ENCODE measurements around the gene NRIP3.

NRIP3 gene

GRCh38 chr11:9003573-9004182 lies at the start of gene NRIP3:
Gene NRIP3 (minus strand): TSS chr11:9004001. CDS start chr11:9003935, 66 bp downstream.
- ATAC-seq = peak; percentile 42 to 47

- ATAC-seq = no peak
Measured at GRCh38 chr11:9052316-9052715, 48.5 kb upstream of the NRIP3 start.

- no peak for ATAC-seq
Measured at GRCh38 chr11:9049959-9050358, 46.2 kb upstream of the NRIP3 start.

DNA sequence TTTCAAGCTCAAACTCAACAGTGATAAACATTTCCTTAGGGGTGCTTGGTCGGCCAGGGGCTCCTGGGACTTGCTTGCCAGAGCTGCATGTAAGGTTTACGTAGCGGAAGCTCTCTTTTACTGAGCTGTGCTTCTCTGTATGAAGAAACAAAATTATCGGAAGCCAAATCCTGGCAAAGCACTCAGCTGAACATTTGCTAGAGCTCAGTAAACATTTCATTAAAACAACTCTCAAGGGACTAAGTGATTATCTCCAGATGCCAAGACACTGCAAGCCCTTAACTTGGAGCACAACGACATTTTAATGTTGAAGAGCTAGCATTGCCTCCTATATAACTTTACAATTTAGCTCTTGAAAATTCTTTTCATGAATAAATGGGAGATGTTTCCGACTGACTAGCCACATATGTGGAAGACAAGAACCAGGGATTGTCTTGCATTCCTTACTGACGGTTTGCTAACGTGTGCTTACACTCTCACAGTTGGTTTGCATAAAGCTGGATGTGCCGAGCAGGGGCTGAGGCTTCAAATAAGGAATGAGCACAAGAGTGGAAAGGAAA lies 44.2 kb upstream of the NRIP3 start:
- ATAC-seq = no peak

DNA sequence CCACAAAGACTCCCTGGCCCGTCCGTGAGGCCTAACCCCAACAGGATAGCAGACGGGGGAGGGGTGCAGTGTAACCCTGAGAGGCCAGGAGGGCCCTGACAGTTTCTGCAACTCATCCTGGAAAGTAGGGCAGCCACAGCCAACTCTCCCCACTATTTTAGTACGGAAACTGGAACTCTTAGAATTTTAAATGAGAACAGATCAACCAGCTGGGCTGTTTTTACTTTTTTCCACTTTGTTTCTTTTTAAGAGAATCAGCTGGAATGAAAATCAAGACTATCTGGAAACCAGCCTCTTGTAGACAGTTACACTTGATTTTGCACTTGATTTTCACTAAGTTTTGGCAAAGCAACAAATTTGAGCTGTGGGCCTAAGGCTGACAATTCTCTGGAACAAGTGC lies 42.7 kb upstream of the NRIP3 start:
- no peak for ATAC-seq

- no peak for ATAC-seq
Measured at GRCh38 chr11:9042488-9042887, 38.7 kb upstream of the NRIP3 start.

GRCh38 chr11:9041747-9042146 lies 37.9 kb upstream of the NRIP3 start:
- no peak for ATAC-seq

GRCh38 chr11:9040410-9040809 lies 36.6 kb upstream of the NRIP3 start:
- ATAC-seq = no peak

DNA sequence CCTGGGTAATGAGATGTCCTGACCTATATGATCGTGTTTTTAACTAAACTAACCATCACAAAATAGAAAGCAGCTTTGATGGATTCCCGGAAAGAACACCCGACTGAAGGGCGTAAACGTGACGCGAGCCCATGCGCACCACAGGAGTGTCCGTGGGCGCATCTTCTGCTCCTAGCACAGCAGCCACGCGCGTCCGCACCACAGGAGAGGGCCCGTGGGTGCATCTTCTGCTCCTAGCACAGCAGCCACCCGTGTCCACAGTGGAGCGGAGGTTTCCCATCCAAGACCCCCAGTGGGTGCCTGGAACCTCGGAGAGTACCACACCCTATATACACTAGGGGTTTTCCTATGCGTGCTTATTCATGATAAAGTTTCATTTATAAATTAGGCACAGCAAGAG lies 36.1 kb upstream of the NRIP3 start:
- ATAC-seq = no peak

GRCh38 chr11:9039198-9039597 lies 35.4 kb upstream of the NRIP3 start:
- ATAC-seq = no peak

GRCh38 chr11:9038541-9038940 lies 34.7 kb upstream of the NRIP3 start:
- ATAC-seq = no peak

GRCh38 chr11:9037963-9038362 lies 34.2 kb upstream of the NRIP3 start:
- ATAC-seq = no peak

DNA sequence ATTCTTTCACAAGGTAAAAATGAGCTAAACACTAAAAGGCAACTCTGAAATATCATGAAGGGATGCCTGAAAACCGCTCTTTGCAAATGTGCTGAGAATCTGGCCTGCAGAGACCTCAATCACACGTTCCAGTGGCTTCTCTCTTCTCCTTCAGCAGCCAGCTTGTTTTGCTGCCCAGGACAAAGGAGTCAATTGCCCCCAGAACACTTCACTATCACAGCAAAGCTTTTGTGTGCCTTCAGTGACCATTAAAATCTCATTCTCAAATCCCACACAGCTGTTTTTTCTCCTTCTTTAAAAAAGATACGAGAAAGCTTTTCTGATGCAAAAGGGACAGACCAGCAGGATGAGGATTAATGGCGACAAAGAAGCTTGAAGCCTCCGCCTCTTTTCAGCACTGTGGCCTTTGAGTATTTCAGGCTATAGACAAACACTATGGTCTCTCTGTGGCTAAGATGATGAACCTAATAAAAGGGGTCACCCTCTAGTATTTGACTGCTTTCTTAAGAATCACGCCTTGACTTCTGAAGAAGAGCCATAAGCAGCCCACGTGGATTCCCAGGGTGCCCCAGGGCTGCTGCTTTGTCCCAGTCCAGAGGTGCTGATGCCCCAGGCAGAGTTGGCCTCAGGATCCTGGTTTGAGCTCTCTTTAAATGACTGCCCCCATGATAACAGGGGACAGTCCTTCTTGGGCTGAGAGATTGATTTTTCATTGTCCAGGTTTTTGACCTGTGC lies 33.4 kb upstream of the NRIP3 start:
- no peak for ATAC-seq

DNA sequence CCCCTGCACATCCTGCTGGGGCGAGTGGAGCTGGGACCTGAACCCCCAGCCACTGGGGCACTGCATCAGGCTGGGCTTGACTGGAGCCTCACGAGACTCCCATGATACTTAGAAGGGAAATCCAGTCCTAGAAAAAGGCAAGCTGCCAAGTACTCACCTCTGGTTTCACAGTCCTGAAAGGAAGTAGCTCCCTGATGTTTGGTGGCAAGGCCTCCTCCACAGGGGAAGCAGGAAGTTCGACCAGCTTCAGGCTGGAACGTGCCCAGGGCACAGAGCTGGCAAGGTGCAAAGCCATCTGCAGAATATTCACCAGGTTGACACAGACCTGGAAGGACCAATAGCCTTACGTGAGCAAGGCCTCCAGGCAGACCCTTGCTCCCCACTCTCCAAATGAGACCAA lies 26.8 kb upstream of the NRIP3 start:
- ATAC-seq = no peak

GRCh38 chr11:9029422-9029821 lies 25.6 kb upstream of the NRIP3 start:
- ATAC-seq = no peak

DNA sequence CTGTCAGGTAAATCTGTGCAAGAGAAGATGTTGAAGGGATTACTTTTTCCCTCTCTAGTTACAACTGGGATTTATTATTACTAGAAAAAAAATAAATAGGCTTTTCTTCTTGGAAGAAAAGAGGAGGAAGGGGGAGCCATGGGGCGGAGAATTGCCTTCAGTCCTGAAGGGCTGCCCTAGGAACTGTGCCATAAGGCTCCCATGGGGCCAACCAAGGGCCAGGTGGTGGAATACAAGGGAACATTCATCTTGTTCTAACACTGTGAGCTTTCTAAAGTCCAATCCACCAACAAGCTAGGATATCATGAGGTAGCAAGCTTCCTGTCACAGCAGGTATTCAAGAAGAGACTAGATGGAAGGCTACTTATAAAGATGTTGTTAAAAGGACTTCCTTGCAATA lies 24.8 kb upstream of the NRIP3 start:
- no peak for ATAC-seq

DNA sequence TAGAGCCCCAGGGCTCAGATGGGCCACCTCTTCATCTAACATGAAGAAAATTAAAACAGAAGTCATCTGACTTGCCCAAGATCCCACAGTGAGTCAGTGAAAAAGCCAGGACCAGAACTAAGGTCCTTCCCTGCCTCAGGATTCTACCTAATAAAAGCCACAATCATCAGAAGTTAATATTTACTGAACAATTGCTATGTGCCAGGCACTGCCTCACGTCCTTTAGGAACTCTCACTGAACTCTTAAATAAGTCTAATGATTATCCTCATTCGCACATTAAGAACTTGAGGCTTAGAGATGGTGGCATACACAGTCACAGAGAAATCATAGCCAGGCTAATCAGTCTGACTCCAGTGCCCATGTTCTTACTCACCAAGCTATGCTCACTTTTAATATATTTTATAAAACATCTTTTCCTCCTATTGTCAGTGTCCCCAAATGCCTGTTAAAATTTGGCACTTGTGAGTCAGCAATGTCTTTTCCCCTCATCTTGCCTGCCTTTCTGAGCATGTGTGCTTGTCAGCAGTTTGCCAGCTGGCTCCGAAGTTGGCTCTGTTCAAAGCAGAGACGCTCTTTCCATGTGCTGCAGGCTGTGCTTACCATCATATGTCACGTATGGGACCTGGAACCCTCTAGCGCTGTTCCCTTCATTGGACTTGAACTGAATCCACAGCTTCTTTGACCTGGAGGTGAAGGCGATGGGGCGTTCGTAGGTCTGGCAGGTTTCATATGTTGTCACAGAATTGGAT lies 21.5 kb upstream of the NRIP3 start:
- no peak for ATAC-seq

DNA sequence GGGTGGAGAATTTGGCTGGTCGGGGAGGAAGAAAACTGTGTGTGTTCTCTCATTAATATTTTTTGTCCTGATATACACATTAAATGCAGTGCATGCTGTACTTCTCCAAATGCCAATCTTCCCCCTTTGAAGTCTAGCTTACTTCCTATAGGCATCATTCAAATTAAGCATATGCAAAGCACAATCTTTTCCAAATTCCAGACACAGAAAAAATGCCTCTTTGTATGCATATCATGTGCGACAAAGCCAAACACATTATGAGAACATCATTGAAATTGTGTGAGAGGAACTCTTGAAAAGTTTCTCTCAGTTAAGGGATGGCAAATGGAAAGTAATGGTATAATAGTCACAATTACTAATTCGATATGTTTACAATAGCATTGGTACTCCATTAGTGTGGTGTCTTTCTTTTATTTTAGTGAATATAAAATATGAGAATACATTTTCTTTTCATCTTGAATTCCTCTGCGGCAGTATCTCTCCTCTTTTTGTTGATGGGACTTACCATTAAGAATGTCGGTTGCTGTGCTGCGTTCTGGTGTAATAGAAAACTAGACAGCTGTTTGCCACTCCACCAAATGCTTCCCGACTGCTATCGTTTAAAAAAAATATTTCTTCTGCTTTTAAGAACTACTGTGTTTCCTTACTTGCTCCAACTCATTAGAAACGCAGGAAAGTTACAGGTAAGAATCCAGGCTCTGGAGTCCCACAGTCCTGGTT lies 19.3 kb upstream of the NRIP3 start:
- no peak for ATAC-seq

DNA sequence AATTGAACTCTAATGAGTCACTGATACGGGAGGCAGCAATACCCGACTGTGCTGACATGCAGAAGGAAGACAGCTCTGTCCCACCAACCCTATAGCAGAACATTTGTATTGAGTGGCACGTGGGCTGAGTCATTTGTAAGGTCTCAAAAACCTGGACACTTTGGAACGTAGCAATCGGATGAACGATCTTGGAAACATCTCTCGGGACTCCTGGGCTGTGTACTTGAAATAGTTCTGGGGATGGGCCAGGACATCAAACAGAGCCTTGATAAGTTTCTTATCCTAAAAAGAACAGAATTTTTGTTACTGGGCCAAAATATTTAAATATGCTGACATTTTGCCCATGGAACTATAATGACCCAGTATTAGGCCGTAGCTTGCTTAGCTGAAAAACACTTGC lies 17.1 kb upstream of the NRIP3 start:
- ATAC-seq = no peak

DNA sequence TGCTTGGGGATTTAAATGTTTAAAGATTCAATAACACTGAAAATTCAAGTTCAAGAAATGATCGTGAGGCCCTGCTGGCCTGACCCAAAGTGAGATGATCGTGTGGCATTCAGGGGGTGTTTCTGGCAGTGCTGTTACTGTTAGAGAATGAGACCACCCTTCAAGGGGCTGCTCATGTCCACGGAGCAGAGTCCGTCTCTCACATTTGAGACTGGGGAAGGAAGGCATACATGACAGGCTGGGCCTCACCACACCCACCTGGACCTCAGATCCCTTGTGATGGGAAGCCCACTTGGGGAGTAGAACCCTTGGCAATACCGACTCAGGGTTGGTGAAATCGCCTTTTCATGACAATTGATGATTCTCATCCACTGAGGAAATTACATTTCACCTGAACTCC lies 16.1 kb upstream of the NRIP3 start:
- ATAC-seq = no peak

DNA sequence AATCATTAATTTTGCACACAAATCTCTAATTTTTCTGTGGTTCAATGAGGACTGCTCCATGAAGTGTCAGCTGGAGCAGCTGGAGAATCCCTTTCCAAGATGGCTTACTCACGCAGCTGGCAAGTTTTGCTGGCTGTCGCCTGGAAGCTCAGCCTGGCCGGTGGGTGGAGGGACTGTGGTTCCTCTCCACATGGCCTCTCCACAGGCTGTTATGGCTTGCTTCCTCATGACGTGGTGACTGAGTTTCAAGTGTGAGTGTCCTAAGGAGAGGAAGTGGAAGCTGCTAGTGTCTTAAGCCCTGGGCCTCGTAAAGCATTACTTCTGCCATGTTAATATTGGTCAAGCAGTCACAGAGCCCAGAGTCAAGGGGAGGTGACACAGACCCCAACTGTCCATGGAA lies 14.0 kb upstream of the NRIP3 start:
- ATAC-seq = no peak

DNA sequence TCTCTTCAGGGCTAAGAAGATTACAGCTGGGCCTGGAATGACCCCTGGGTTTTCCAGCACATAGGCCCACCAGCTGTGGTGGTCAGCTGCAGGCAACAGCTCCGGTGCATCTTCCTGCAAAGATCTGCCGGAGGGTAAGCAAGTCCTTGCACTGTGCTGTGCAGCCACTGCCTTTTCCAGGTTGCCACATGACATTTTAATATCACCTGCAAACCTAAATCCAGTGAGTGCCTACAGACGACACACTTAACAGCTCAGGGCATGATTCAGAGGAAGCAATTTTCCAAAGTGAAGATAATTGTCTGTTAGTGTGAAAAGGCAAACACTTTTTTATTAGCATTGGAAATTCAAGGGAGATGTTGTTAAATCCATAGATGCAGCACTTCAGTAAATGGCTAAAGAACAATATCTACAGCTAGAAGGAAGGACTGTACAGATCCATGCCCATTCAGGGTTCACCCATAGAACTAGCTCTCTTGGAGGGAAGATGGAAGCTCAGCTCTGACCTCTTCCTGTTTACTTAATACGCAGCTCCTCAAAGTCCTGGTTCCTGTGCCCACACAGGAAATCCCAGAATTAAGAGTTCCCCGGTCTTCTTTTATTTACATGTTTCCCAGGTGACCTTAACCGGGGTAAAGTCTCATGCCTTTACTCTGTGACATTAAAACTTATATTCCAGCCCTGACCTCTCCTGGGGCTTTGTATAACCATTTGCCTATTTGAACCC lies 13.3 kb upstream of the NRIP3 start:
- ATAC-seq = no peak

Data from activated CD4-positive, CD25-positive, alpha-beta regulatory T cell treated with anti-CD3 and anti-CD28 coated beads, Interleukin-2, amount 50 U/mL, for 24 hours (primary cell).